ENCODE results near the gene ROBO1. TPM values are rescaled to one million over a fixed set of nuclear protein-coding genes. Genes with fewer than 3 reads are reported as not detected.

ROBO1 gene
- total and polyA plus RNA-seq, 2 donors: 13.3 to 33.9 TPM

DNA sequence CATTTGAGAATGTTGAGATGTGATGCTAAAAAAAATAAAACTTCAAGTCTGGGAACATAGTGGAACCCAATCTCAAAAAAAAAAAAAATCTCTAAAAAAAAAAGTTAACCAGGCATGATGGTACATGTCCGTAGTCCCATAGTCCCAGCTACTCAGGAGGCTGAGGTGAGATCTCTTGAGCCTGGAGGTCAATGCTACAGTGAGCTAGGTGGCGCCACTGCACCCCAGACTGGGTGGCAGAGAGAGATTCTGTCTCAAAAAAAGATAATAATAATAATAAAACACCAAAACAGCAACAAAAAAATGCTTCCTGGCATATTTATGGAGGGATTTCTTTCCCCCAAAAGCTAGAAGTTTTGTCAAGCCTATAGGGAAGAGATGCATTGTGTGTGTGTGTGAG lies 361.6 kb downstream of the ROBO1 start:
- no peak for DNase-seq (ENCODE audit: low read depth in 6 of 9, low spot score in 9 of 9)
- Histone ChIP-seq H3K4me3 (ENCODE audit: low read length in 2 of 2) (no peak overlapping the region), H3K27me3 (ENCODE audit: control insufficient read depth in 2 of 2, insufficient read depth in 1 of 2, low read length in 1 of 2) (no peaks in the 10 kb centered on the region), H3K36me3 (ENCODE audit: control insufficient read depth in 2 of 2, insufficient read depth in 2 of 2, low read length in 1 of 2) (no peaks in the 10 kb centered on the region), H3K9me3 (ENCODE audit: control insufficient read depth in 2 of 2, insufficient read depth in 1 of 2, low read length in 1 of 2) (no peaks in the 10 kb centered on the region), H3K4me1 (ENCODE audit: control insufficient read depth in 2 of 2, insufficient read depth in 2 of 2, low read length in 2 of 2) (no peaks in the 10 kb centered on the region), H3K27ac (ENCODE audit: low read depth in 1 of 2, low read length in 1 of 2) (no peak overlapping the region)
- 79% methylated on average over 2 of the region's 2 CpGs for WGBS

DNA sequence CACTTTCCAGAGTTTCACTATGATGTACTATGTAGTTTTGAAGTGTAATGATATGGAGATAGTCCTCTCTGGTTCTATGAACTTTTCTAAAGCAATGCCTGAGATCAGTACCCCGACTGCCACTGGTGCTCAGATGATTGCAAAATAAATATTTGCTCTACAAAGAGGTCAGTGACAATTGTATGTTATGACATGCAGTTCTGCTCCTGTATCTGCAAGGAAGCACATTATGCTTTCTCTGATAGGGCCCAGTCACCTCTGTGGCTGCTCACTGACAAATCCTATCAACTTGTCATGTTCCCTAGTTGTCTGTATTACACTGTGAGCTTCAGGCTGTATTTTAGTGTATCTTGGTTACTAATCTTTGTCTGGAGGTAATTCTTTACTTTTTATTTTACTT lies 362.6 kb downstream of the ROBO1 start:
- Histone ChIP-seq H3K9me3 (ENCODE audit: control insufficient read depth in 2 of 2, insufficient read depth in 1 of 2, low read length in 1 of 2) (no peaks in the 10 kb centered on the region), H3K27ac (ENCODE audit: low read depth in 1 of 2, low read length in 1 of 2) (no peak overlapping the region), H3K4me3 (ENCODE audit: low read length in 2 of 2) (no peak overlapping the region), H3K27me3 (ENCODE audit: control insufficient read depth in 2 of 2, insufficient read depth in 1 of 2, low read length in 1 of 2) (no peaks in the 10 kb centered on the region), H3K4me1 (ENCODE audit: control insufficient read depth in 2 of 2, insufficient read depth in 2 of 2, low read length in 2 of 2) (no peaks in the 10 kb centered on the region), H3K36me3 (ENCODE audit: control insufficient read depth in 2 of 2, insufficient read depth in 2 of 2, low read length in 1 of 2) (no peaks in the 10 kb centered on the region)
- WGBS: 88% methylated on average over 1 of the region's 1 CpG
- DNase-seq (ENCODE audit: low read depth in 6 of 9, low spot score in 9 of 9): no peak

DNA sequence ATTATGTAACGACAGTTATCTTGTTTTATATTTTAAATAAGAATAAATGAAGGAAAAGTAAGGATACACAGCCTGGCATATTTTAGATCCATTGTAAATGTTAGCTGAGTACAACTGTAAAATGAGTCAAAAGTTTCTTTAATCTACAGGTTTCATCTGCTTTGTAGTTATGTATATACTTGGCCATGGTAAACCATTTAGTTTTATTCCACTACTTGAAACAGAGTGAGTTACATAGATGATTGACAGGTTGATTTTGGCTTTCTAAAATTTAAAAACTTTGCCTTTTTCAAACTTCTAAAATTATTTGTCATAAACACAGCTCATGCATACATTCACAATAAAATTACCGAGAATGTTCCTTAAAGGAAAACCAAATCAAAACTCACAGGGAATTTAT lies 371.2 kb downstream of the ROBO1 start:
- 90% methylated on average over 2 of the region's 2 CpGs for WGBS
- Histone ChIP-seq H3K4me1 (ENCODE audit: control insufficient read depth in 2 of 2, insufficient read depth in 2 of 2, low read length in 2 of 2) (no peaks in the 10 kb centered on the region), H3K27me3 (ENCODE audit: control insufficient read depth in 2 of 2, insufficient read depth in 1 of 2, low read length in 1 of 2) (no peaks in the 10 kb centered on the region), H3K36me3 (ENCODE audit: control insufficient read depth in 2 of 2, insufficient read depth in 2 of 2, low read length in 1 of 2) (no peaks in the 10 kb centered on the region), H3K4me3 (ENCODE audit: low read length in 2 of 2) (no peak overlapping the region), H3K27ac (ENCODE audit: low read depth in 1 of 2, low read length in 1 of 2) (no peak overlapping the region), H3K9me3 (ENCODE audit: control insufficient read depth in 2 of 2, insufficient read depth in 1 of 2, low read length in 1 of 2) (no peaks in the 10 kb centered on the region)
- DNase-seq (ENCODE audit: low read depth in 6 of 9, low spot score in 9 of 9): no peak

DNA sequence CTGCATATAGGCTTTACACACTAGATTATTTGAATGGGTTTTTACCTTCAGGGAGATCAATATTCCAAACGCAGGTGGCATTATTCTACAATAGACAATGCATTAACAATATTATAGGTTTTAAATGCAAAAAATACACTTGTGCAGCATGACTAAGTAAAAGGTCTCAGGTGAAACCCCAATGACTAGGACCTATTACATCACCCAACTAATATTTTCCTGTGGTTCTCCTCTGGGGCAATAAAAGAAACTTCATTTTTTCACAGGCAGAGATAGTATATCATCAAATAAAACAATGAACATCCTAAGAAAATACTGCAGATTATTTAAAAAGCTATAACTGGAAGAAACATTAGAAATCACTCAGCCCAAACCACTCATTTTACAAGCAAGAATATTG lies 375.3 kb downstream of the ROBO1 start:
- Histone ChIP-seq H3K27me3 (ENCODE audit: control insufficient read depth in 2 of 2, insufficient read depth in 1 of 2, low read length in 1 of 2) (no peaks in the 10 kb centered on the region), H3K4me3 (ENCODE audit: low read length in 2 of 2) (no peak overlapping the region), H3K4me1 (ENCODE audit: control insufficient read depth in 2 of 2, insufficient read depth in 2 of 2, low read length in 2 of 2) (no peaks in the 10 kb centered on the region), H3K36me3 (ENCODE audit: control insufficient read depth in 2 of 2, insufficient read depth in 2 of 2, low read length in 1 of 2) (no peaks in the 10 kb centered on the region), H3K27ac (ENCODE audit: low read depth in 1 of 2, low read length in 1 of 2) (no peak overlapping the region), H3K9me3 (ENCODE audit: control insufficient read depth in 2 of 2, insufficient read depth in 1 of 2, low read length in 1 of 2) (no peaks in the 10 kb centered on the region)
- DNase-seq (ENCODE audit: low read depth in 6 of 9, low spot score in 9 of 9): no peak
- WGBS: 95% methylated on average over 1 of the region's 1 CpG

DNA sequence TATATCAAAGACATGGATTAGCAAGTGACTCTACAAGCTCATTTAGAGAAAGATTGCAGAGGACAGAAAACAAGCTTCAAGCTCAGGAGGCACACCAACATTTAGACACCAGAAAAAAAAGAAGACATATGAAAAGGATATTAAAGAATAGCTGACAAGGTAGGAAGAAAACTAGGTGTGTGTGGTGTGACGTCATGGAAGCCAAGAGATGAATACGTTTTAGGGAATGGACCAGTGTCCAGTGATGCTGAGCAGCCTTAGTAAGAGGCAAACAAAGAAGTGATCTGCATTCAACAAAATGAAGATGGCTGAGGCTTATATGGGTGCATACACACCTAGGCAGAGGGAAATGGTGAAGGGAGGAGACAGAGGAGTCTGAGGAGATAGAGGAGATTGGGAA lies 377.4 kb downstream of the ROBO1 start:
- no peak overlapping the region for H3K27ac ChIP-seq (ENCODE audit: low read depth in 1 of 2, low read length in 1 of 2)
- no peaks in the 10 kb centered on the region for H3K36me3 ChIP-seq (ENCODE audit: control insufficient read depth in 2 of 2, insufficient read depth in 2 of 2, low read length in 1 of 2)
- WGBS: 95% methylated on average over 2 of the region's 2 CpGs
- no peak for DNase-seq (ENCODE audit: low read depth in 6 of 9, low spot score in 9 of 9)
- no peaks in the 10 kb centered on the region for H3K4me1 ChIP-seq (ENCODE audit: control insufficient read depth in 2 of 2, insufficient read depth in 2 of 2, low read length in 2 of 2)
- H3K9me3 ChIP-seq (ENCODE audit: control insufficient read depth in 2 of 2, insufficient read depth in 1 of 2, low read length in 1 of 2): no peaks in the 10 kb centered on the region
- no peak overlapping the region for H3K4me3 ChIP-seq (ENCODE audit: low read length in 2 of 2)
- no peaks in the 10 kb centered on the region for H3K27me3 ChIP-seq (ENCODE audit: control insufficient read depth in 2 of 2, insufficient read depth in 1 of 2, low read length in 1 of 2)

DNA sequence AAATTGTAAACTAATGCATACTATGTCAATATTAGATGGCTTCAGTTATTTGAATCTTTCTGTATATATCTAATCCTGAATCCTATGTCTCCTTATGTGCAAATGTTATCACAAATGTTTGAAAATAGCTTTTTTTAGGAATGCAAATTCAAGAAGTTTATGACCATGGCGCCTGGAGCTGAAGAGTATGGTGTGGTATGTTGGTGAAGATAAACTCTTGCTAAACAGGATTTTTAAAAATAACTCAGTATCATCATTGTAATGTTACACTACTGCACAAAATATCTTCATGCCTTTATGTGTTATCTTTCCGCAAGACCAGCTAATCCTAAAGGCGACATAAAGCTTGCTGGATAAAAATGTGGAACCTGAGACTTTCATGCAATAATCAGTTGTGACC lies 382.6 kb downstream of the ROBO1 start:
- no peak for DNase-seq (ENCODE audit: low read depth in 6 of 9, low spot score in 9 of 9)
- H3K36me3 ChIP-seq (ENCODE audit: control insufficient read depth in 2 of 2, insufficient read depth in 2 of 2, low read length in 1 of 2): no peaks in the 10 kb centered on the region
- no peak overlapping the region for H3K27ac ChIP-seq (ENCODE audit: low read depth in 1 of 2, low read length in 1 of 2)
- no peaks in the 10 kb centered on the region for H3K9me3 ChIP-seq (ENCODE audit: control insufficient read depth in 2 of 2, insufficient read depth in 1 of 2, low read length in 1 of 2)
- H3K4me3 ChIP-seq (ENCODE audit: low read length in 2 of 2): no peak overlapping the region
- no peaks in the 10 kb centered on the region for H3K4me1 ChIP-seq (ENCODE audit: control insufficient read depth in 2 of 2, insufficient read depth in 2 of 2, low read length in 2 of 2)
- 93% methylated on average over 3 of the region's 3 CpGs for WGBS
- no peaks in the 10 kb centered on the region for H3K27me3 ChIP-seq (ENCODE audit: control insufficient read depth in 2 of 2, insufficient read depth in 1 of 2, low read length in 1 of 2)

DNA sequence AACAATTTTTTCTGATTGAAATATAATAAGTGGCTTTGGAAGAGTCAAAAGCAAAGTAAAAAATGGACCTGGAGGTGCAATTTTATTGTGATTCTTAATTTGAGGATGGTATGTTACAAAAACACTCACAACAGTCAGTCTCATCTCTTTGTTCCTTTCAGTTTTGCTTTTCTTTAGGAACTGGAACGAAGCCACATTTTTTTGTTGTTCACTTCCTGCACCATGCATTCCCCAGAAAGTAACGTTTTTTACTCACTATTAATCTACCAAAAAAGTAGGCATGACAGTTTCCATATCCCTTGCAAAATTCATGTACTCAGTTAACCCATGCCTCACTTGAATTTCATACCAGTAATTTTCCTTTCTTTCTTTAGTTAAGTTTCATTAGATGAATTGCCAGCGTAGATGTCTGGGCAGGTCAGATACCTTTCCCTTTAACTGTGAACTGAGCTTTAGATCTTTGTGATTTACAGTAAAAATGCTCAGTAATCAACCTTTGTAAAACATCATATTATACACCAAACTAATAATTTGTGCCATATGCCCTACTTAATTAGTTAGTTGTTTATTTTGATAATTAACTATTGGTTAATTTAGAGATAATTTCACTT lies 384.3 kb downstream of the ROBO1 start:
- Histone ChIP-seq H3K27me3 (ENCODE audit: control insufficient read depth in 2 of 2, insufficient read depth in 1 of 2, low read length in 1 of 2) (no peaks in the 10 kb centered on the region), H3K36me3 (ENCODE audit: control insufficient read depth in 2 of 2, insufficient read depth in 2 of 2, low read length in 1 of 2) (no peaks in the 10 kb centered on the region), H3K4me1 (ENCODE audit: control insufficient read depth in 2 of 2, insufficient read depth in 2 of 2, low read length in 2 of 2) (no peaks in the 10 kb centered on the region), H3K9me3 (ENCODE audit: control insufficient read depth in 2 of 2, insufficient read depth in 1 of 2, low read length in 1 of 2) (no peaks in the 10 kb centered on the region), H3K27ac (ENCODE audit: low read depth in 1 of 2, low read length in 1 of 2) (no peak overlapping the region), H3K4me3 (ENCODE audit: low read length in 2 of 2) (no peak overlapping the region)
- DNase-seq (ENCODE audit: low read depth in 6 of 9, low spot score in 9 of 9): no peak
- WGBS: 27% methylated on average over 3 of the region's 3 CpGs

DNA sequence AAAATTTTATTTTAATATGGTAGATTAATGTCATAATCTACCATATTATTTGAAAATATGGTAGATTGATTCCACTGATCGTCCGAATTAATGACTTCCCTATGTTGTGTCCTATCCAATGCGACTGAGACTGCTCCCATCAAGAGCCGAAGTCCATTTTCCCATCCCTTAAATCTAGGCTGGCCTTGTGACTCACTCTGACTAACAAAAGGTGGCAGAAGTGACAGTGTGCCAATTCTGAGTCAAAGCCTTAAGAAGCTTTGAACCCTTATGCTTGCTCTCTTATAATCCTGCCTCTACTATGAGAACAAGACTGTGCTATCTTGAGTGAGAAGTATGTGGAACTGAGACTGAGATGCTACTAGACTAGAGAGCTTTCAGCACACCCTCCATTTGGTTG lies 387.2 kb downstream of the ROBO1 start:
- no peak for DNase-seq (ENCODE audit: low read depth in 6 of 9, low spot score in 9 of 9)
- no peaks in the 10 kb centered on the region for H3K4me1 ChIP-seq (ENCODE audit: control insufficient read depth in 2 of 2, insufficient read depth in 2 of 2, low read length in 2 of 2)
- no peaks in the 10 kb centered on the region for H3K9me3 ChIP-seq (ENCODE audit: control insufficient read depth in 2 of 2, insufficient read depth in 1 of 2, low read length in 1 of 2)
- H3K27ac ChIP-seq (ENCODE audit: low read depth in 1 of 2, low read length in 1 of 2): no peak overlapping the region
- H3K27me3 ChIP-seq (ENCODE audit: control insufficient read depth in 2 of 2, insufficient read depth in 1 of 2, low read length in 1 of 2): no peaks in the 10 kb centered on the region
- WGBS: 94% methylated on average over 4 of the region's 4 CpGs
- no peaks in the 10 kb centered on the region for H3K36me3 ChIP-seq (ENCODE audit: control insufficient read depth in 2 of 2, insufficient read depth in 2 of 2, low read length in 1 of 2)
- H3K4me3 ChIP-seq (ENCODE audit: low read length in 2 of 2): no peak overlapping the region

DNA sequence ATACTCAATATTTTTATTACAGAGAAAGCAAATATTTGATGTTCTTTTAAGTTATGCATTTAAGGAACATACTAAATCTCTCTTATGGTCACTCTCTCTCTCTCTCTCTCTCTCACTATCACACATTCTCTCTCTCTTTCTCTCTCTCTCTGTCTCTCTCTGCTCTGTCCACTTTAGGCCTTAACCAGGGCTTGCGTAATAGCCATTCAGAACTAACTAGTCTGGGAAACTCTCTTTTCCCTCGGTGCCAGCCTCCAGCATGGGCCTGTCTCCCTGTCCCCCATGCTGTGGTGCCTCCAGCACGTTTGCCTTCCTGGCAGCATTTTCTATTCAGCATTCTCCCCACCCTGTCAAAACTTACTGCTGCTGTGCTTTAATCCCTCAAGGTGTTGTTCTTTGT lies 389.7 kb downstream of the ROBO1 start:
- no peak for DNase-seq (ENCODE audit: low read depth in 6 of 9, low spot score in 9 of 9)
- Histone ChIP-seq H3K4me1 (ENCODE audit: control insufficient read depth in 2 of 2, insufficient read depth in 2 of 2, low read length in 2 of 2) (no peaks in the 10 kb centered on the region), H3K9me3 (ENCODE audit: control insufficient read depth in 2 of 2, insufficient read depth in 1 of 2, low read length in 1 of 2) (no peaks in the 10 kb centered on the region), H3K27ac (ENCODE audit: low read depth in 1 of 2, low read length in 1 of 2) (no peak overlapping the region), H3K4me3 (ENCODE audit: low read length in 2 of 2) (no peak overlapping the region), H3K36me3 (ENCODE audit: control insufficient read depth in 2 of 2, insufficient read depth in 2 of 2, low read length in 1 of 2) (no peaks in the 10 kb centered on the region), H3K27me3 (ENCODE audit: control insufficient read depth in 2 of 2, insufficient read depth in 1 of 2, low read length in 1 of 2) (no peaks in the 10 kb centered on the region)
- 82% methylated on average over 3 of the region's 3 CpGs for WGBS

DNA sequence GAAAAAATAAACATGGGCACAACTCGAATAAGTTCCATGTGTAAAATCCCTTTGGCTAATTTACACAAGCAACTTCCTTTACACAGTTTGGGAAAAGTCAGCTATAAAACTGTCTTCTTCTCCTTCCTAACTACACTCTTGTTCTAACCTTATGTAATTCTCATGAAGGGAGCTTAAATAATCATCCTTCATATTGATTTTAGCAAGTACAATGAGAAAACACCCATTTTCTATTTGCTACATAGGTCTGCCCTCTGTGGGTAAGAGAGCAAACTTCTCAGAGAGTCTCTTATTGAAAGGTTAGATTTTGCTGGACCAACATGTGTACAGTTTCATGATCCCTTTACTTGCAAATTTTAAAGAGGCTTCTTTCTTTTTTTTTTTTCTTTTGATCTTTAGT lies 398.5 kb downstream of the ROBO1 start:
- WGBS: 79% methylated on average over 1 of the region's 1 CpG
- Histone ChIP-seq H3K36me3 (ENCODE audit: control insufficient read depth in 2 of 2, insufficient read depth in 2 of 2, low read length in 1 of 2) (no peaks in the 10 kb centered on the region), H3K27ac (ENCODE audit: low read depth in 1 of 2, low read length in 1 of 2) (no peak overlapping the region), H3K4me3 (ENCODE audit: low read length in 2 of 2) (no peak overlapping the region), H3K4me1 (ENCODE audit: control insufficient read depth in 2 of 2, insufficient read depth in 2 of 2, low read length in 2 of 2) (no peaks in the 10 kb centered on the region), H3K27me3 (ENCODE audit: control insufficient read depth in 2 of 2, insufficient read depth in 1 of 2, low read length in 1 of 2) (no peaks in the 10 kb centered on the region), H3K9me3 (ENCODE audit: control insufficient read depth in 2 of 2, insufficient read depth in 1 of 2, low read length in 1 of 2) (no peaks in the 10 kb centered on the region)
- DNase-seq (ENCODE audit: low read depth in 6 of 9, low spot score in 9 of 9): no peak

All from thymus (tissue), 11 donors.